Suprapubic skin (tissue), 4 donors: Measurements from ENCODE around the gene CACNA1D. TPM values are rescaled to one million over a fixed set of nuclear protein-coding genes. Genes with fewer than 3 reads are reported as not detected.

ENCODE experiments used
- DNase-seq, 2 donors: peaks; one replicate each; pipeline ENCODE4 v3.0.0-alpha.2; 2019; ENCODE audit warnings: low spot score in 2 of 2
- H3K27ac ChIP-seq: fragments of 200-600 bp; sonication (generic); one replicate; pipeline ENCODE4 v1.5.1; 2019
- H3K27me3 ChIP-seq: fragments of 200-600 bp; sonication (generic); one replicate; pipeline ENCODE4 v1.5.1; 2019
- H3K36me3 ChIP-seq: fragments of 200-600 bp; sonication (generic); one replicate; pipeline ENCODE4 v1.5.1; 2019
- H3K4me1 ChIP-seq: fragments of 200-600 bp; sonication (generic); one replicate; pipeline ENCODE4 v1.5.1; 2019
- H3K4me3 ChIP-seq: fragments of 200-600 bp; sonication (generic); one replicate; pipeline ENCODE4 v1.5.1; 2019; ENCODE audit warnings: mild to moderate bottlenecking
- H3K9me3 ChIP-seq: fragments of 200-600 bp; sonication (generic); one replicate; pipeline ENCODE4 v1.5.1; 2019
- EP300 ChIP-seq: sonication (generic); formaldehyde crosslinking; IDR thresholded peaks from one replicate; pipeline ENCODE4 v1.6.1; 2017; ENCODE audit warnings: antibody characterized with exemption
- POLR2A ChIP-seq, 2 donors: fragments of 450-650 bp; IDR thresholded peaks; one replicate each; pipeline ENCODE4 v1.6.1; 2017; ENCODE audit warnings: antibody characterized with exemption in 2 of 2, mild to moderate bottlenecking in 2 of 2, moderate library complexity in 2 of 2
- POLR2AphosphoS5 ChIP-seq, 3 donors: sonication (generic); formaldehyde crosslinking; IDR thresholded peaks; one replicate each; pipeline ENCODE4 v1.6.1; 2017; ENCODE audit warnings: antibody characterized with exemption in 3 of 3
- WGBS: methylation state at CpG from one replicate; pipeline ENCODE4 v1.1.5; 2018; 5-methylcytosine and 5-hydroxymethylcytosine counted together
- total RNA-seq, 4 donors: library from RNA; depleted of rRNA; stranded (reverse); fragments of >200 nt; gene quantifications; one replicate each; pipeline ENCODE4 v1.1.0, GENCODE V29; 2016
- TF ChIP-seq, protein P1 (sequence below), 2 donors: fragments of 200-600 bp in 1 of 2; fragments of 450-650 bp in 1 of 2; sonication (generic) in 1 of 2; IDR thresholded peaks; one replicate each; pipeline ENCODE4 v1.5.1; 2016 to 2019; ENCODE audit warnings: antibody characterized with exemption in 2 of 2, mild to moderate bottlenecking in 1 of 2, moderate library complexity in 1 of 2

Gene CACNA1D
- total RNA-seq, 4 donors from 2014 or later = 1.9 to 28.2 (median 6.3) TPM

DNA sequence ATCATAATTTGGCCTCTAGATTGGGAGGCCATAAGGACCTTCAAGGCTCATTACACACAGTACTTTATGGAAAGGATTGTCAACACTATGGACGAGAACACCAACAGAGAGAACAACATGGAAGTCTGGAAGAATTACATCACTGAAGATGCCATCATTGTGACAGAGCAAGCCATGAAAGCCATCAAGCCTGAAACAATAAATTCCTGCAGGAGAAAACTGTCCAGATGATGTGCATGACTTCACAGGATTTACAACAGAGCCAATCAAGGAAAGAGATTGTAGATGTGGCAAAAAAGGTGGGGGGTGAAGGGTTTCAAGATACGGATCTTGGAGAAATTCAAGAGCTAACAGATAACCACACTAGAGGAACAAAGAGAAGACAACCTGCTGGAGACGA is 367.8 kb downstream of the CACNA1D start:
- Histone ChIP-seq H3K4me1 (no peaks in the 10 kb centered on the region), H3K4me3 (no peak overlapping the region), H3K9me3 (no peaks in the 10 kb centered on the region), H3K36me3 (peaks cover 59% of the 10 kb centered on the region), H3K27ac (no peak overlapping the region), H3K27me3 (no peaks in the 10 kb centered on the region)
- no peak for TF ChIP-seq POLR2AphosphoS5 (IDR thresholded peaks at IDR 0.05)
- TF ChIP-seq, protein P1, sequence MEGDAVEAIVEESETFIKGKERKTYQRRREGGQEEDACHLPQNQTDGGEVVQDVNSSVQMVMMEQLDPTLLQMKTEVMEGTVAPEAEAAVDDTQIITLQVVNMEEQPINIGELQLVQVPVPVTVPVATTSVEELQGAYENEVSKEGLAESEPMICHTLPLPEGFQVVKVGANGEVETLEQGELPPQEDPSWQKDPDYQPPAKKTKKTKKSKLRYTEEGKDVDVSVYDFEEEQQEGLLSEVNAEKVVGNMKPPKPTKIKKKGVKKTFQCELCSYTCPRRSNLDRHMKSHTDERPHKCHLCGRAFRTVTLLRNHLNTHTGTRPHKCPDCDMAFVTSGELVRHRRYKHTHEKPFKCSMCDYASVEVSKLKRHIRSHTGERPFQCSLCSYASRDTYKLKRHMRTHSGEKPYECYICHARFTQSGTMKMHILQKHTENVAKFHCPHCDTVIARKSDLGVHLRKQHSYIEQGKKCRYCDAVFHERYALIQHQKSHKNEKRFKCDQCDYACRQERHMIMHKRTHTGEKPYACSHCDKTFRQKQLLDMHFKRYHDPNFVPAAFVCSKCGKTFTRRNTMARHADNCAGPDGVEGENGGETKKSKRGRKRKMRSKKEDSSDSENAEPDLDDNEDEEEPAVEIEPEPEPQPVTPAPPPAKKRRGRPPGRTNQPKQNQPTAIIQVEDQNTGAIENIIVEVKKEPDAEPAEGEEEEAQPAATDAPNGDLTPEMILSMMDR (IDR thresholded peaks at IDR 0.05) = no peak
- no peak for TF ChIP-seq POLR2A (IDR thresholded peaks at IDR 0.05)
- DNase-seq = no peak
- 91% methylated on average over 3 of the region's 3 CpGs for WGBS

DNA sequence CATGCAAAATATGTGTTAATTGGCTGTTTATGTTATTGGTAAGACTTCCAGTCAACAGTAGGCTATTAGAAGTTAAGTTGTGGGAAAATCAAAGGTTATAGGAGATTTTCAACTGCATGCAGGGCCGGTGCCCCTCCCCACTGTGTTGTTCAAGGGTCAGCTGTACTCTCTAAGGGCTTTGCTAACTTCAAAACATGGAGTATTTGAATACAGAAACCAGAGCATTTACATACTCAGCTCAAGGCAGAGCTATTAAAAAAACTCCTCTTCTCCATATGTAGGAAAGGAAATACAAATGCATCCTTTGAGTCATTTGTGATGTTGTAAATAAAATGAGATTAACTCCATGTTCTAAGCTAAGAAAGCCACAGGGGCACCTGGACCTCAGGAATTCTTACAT is 368.7 kb downstream of the CACNA1D start:
- no peak for DNase-seq
- WGBS = 88% methylated on average over 1 of the region's 1 CpG
- TF ChIP-seq POLR2A (IDR thresholded peaks at IDR 0.05) = no peak
- TF ChIP-seq, protein P1 (IDR thresholded peaks at IDR 0.05) = no peak
- no peak for TF ChIP-seq POLR2AphosphoS5 (IDR thresholded peaks at IDR 0.05)
- TF ChIP-seq EP300 = no peak
- Histone ChIP-seq H3K27me3 (no peaks in the 10 kb centered on the region), H3K9me3 (no peaks in the 10 kb centered on the region), H3K4me3 (no peak overlapping the region), H3K27ac (no peak overlapping the region), H3K4me1 (no peaks in the 10 kb centered on the region), H3K36me3 (peaks cover 68% of the 10 kb centered on the region)

Other genes starting within 250 kb of the CACNA1D start
- 100 to 1,000 TPM; 107 to 194 (median 155) TPM for gene TKT, start 238.6 kb upstream of the CACNA1D start, total RNA-seq
- 10 to 100 TPM; 18.0 to 30.1 (median 22.8) TPM for gene DCP1A, start 147.1 kb upstream of the CACNA1D start, total RNA-seq